Measurements from ENCODE around the gene GGTA1.

- TF ChIP-seq CTCF (IDR thresholded peaks at IDR 0.05) (no peak), POLR2A (IDR thresholded peaks at IDR 0.05) (no peak)
Measured at GRCh38 chr9:121473229-121473628, 26.4 kb downstream of the GGTA1 start.
